GM19438 (cell line): ENCODE results near the gene GRAMD4.
A peak's percentile ranks its signal among the peaks of the same experiment; 100 is the strongest.

Source experiments
- ATAC-seq: cut with Tn5 transposase; IDR thresholded peaks from one replicate; pipeline ENCODE4 v1.9.1; 2021; ENCODE audit warnings: low read depth; ENCODE audit not compliant: unreplicated experiment

The GRAMD4 gene

DNA sequence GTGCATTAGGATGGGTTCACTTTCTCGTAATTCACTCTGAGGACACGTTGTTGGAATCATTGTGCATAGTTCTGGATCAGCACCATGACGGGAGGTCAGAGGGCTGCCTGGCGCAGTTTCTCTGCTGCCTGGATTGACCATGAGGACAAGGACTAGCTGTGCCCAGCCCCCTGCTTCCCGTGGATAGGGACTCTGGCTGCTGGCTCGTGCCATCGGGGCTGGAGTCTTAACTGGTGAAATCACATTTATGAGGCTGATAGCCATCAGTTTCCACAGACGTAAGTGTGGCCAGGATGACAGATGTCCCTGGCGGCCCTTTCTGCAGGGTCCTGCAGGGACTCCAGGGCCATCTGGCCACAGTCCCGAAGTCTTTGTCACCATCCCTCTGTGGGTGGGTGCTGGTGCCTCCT lies 24.1 kb upstream of the GRAMD4 start:
- ATAC-seq, result no peak

DNA sequence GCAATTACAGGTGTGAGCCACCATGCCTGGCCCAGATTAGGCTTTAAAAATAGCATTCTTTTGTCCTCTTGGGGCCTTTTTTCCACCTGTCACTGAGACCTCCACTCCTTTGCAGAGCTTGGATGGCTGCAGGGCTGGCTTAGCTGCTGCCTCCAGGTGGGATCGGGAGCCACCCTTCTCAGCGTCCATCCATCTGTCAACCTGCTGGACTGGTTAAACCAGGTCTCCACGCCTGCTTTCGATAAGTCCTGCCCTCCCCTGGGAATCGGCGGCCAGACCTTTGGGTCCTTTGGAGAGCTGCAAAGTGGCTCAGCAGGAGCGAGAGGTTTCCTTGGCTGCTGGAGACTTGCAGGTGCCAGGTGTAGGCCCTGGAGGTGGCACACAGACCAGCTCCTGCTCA lies 23.4 kb upstream of the GRAMD4 start:
- no peak for ATAC-seq

GRCh38 chr22:46598224-46598623 lies 22.0 kb upstream of the GRAMD4 start:
- no peak for ATAC-seq

- ATAC-seq, result no peak
These were observed 21.3 kb upstream of the GRAMD4 start for GRCh38 chr22:46598737-46599424.

- ATAC-seq, result no peak
These were observed 19.9 kb upstream of the GRAMD4 start for GRCh38 chr22:46600273-46600796.

DNA sequence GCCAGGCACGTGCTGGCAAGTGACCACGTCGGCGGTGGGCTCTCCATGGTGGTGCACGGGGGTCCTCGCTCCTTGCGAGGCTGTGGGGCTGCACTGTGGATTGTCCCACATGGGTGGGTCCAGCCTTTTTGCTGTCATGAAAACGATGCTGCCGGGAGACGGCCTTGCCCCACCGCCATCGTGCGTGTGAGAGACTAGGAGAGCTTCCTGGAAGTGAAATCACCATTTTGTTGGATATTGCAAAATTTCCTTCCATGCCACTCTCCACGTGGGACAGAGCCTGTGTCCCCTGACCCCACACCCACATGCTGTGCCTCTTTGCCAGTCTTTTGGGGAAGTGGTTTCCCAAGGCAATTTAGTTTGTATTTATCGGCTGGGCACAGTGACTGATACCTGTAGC lies 18.2 kb upstream of the GRAMD4 start:
- no peak for ATAC-seq

- peak; percentile 60 for ATAC-seq
These were observed 15.9 kb upstream of the GRAMD4 start for GRCh38 chr22:46604306-46604690.

DNA sequence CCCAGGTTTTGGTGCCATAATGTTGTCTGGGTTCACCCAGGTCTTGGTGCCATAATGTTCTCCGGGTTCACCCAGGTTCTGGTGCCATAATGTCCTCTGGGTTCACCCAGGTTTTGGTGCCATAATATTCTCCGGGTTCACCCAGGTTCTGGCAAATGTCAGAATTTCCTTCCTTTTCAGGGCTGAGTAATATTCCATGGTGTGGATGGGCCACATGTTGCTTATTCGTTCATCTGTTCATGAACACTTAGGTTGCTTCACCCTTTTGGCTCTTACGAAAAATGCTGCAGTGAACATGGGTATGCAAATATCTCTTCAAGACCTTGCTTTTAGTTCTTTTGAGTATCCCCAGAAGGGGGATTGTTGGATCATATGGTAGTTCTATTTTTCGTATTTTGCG lies 15.1 kb upstream of the GRAMD4 start:
- ATAC-seq, result no peak

GRCh38 chr22:46606886-46607285 lies 13.3 kb upstream of the GRAMD4 start:
- ATAC-seq, result no peak

DNA sequence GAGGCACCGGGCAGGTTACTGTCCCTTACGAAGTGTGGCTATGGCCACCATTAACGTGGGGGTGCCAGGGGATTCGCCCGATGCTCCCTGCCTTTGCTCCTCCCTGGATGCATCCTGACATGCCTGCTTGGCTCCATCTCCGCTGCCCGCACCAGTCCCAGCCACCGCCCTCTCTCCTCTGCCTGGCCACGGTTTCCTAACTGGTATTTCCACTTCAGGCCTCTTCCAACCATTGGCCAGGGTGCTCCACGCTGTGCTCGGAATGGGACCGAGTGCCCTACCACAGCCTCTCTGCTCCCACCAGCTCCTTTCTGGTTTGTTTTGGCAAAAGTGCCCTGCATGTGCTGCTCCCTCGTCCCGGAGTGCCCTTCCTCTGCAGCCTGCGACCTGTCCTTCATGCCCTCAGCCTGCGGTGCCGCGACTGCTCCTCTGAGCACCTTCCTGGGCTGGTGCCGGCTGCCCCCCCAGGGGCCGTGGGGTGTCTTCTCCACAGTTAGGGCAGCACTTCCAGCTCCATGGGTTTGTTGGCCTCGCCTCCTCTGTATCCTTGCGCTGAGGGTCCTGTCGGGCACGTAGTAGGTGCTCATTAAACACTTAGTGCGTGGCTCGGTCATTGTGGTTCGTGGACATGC lies 12.6 kb upstream of the GRAMD4 start:
- ATAC-seq, result no peak

- no peak for ATAC-seq
These were observed 11.0 kb upstream of the GRAMD4 start for GRCh38 chr22:46609175-46609690.

DNA sequence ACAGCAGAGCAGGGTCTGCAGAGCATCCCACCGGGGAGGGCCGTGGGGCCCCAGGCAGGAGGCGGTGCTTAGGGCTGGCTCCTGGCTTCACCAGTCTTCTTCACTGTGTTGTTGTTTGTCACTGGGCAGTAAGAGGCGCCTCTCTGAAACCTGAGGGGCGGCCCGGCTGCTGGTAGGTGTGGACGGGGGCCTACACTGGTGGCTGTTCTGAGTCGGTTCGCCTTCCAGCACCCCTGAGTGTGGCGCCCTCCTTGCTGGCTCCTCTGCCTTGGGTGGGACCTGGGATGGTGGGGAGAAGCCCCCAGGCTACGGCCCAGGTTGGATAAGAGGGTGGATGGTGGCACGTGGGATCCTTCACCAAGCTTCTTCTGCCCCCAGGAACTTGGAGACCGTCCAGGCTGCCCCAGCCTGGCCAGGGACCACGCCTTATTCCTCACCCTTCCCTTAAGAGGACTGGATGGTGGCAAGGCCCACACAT lies 10.4 kb upstream of the GRAMD4 start:
- ATAC-seq, result no peak

DNA sequence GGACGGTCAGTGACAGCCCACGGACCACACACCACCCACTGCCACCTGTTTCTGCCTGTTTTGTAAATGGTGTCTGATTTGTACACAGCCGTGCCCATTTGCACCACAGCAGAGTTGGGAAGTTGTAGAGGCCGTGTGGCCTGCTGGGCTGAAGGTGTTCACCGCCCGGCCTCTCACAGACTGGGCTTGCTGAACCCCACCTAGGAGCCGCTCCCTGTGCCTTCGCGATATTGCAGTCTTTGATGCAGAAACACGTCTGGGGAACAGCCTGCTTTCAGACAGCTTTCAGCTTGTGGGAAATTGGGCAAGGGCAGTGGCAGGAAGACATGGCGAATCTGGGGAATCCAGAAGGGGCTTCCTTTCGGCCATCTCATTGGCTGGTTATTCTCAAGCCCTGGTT lies 9.8 kb upstream of the GRAMD4 start:
- ATAC-seq, result no peak

- no peak for ATAC-seq
These were observed 9.0 kb upstream of the GRAMD4 start for GRCh38 chr22:46611189-46611588.

DNA sequence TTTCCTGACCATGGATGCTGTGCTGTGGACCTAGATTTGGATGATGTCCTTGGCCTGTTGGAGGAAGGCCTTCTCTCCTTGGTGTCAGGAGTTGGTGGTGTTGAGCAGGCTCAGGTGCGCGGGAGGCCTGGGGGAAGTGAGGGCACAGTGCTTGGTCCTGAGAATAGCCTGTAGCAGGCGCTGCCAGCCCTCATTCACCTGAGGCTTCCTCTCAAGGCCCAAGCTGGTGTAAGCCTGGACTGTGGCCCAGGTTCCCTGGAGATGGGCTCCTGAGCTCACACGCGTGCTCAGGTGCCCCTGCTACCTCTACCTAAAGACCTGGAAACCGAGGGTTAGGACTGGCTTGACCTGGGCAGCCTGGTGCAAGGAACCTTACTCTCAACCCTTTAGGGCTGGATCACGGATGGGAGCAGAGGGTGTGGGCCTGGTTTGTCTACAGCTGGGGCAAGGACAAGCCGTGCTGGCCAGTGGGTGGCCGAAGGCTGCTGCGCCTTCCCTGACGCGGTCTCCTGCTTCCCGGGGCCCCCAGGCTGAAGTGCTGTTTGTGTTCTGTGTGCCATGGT lies 7.8 kb upstream of the GRAMD4 start:
- ATAC-seq, result no peak

DNA sequence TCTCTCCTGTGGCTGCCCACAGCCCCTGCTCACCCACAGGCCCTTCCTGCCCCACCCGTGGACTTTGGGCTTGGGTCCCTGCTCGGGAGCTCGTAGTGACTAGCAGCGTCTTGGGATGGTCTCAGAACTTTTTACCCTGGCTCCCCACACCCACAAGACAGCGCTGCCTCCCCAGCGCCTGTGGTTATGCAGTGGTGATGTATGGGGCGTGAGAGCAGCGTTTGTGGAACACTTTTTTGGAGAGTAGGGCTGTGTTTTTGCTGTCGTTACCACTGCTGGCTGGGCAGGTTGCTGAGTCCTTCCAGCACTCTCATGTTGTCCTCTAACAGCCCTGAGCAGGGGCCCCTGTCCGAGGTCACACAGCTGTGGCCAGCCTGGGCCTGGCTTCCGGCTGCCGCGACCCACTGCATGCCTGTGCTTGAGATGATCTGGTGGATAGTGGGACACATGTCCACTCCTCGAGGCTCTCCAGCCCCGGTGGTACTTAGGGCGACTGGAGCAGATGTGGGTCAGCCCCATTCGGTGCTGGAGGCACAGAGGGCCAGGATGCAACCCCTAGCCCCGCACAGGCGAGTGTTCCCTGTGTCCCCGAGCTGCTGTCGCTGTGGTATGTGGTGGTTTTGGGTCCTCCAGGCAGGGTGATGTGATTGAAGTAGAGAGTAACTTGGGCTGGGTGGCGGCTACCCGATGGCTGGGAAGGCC lies 7.1 kb upstream of the GRAMD4 start:
- no peak for ATAC-seq

GRCh38 chr22:46613606-46614021 lies 6.6 kb upstream of the GRAMD4 start:
- no peak for ATAC-seq

DNA sequence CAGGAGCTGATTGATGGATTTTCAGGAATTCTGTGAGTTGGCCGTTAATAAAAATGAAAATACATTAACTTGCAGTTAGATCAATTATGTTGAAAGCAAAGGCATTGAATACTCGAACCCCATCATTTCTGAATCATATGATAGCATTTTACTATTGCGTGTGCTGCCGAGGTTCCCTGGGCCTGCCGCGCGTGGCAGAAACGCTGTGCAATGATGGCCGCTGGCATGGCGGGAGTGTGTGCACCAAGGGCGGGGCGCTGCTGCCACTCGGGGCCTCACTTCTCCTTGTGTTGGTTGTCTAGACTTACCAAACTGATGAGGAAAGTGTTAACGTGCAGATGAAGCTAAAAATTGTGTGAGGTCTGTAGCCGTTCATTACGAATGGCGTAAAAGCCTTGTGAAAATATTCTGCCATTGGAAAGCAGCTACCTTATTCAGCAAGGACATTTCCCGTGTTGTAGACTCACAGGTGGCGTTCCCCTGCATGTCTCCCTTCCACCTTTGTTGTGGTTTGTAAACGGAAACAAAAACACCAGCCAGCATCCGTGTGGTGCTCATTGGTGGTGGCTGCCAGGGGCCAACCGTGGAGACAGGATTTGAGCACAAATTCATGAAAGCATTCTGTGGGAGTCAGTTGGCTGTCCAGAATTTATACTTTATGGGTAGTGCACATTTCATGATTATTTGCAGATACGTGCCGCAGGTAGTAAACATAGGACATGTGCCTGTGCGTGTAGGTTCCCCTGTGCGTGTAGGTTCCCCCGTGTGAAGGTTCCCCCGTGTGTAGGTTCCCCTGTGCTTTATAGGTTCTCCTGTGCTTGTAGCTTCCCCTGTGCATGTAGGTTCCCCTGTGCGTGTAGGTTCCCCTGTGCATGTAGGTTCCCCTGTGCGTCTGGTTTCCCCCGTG lies 5.9 kb upstream of the GRAMD4 start:
- no peak for ATAC-seq

DNA sequence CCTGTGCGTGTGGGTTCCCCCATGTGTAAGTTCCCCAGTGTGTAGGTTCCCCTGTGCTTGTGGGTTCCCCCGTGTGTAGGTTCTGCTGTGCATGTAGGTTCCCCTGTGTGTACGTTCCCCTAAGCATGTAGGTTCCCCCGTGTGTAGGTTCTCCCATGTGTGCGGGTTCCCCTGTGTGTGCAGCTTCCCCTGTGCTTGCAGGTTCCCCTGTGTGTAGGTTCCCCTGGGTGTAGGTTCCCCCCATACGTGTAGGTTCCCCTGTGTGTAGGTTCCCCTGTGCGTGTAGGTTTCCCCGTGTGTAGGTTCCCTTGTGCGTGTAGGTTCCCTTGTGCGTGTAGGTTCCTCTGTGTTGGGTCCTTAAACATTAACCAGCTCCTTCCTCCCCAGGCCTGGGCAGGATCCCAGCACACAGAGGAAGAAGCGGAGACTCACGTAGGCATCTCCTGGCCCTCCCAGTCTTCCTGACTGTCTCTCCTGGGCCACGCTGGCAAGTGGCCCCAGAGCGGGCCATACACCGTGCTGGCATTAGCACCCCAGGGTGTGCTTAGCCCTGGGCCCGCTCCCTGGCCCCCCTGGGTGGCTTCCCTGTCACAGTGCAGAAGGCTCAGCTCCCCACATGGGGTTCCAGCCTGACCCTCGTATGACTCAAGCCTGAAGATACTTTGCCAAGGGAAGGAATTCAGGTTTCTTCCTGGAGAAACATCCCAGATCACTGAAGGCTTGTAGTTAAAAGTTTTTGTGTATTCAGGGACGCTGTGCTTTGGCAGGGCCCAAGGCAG lies 2.8 kb upstream of the GRAMD4 start:
- ATAC-seq, result no peak
